HL-60 (cell line): ENCODE results near the gene AP2A2.

ENCODE experiments used
- DNase-seq, 2 experiments: peaks; one replicate each; pipeline ENCODE4 v3.0.0-alpha.2; 2010 to 2020; ENCODE audit warnings: low read depth in 1 of 2, low spot score in 1 of 2
- H3K27ac ChIP-seq: fragments of 250-450 bp; sonication (Bioruptor Pico); replicated peaks from 2 replicates; pipeline ENCODE4 v1.5.1; 2020; ENCODE audit warnings: mild to moderate bottlenecking, moderate library complexity
- H3K27me3 ChIP-seq: fragments of 250-450 bp; sonication (Bioruptor Pico); 2 replicates; pipeline ENCODE4 v1.5.1; 2021; ENCODE audit warnings: mild to moderate bottlenecking, moderate library complexity; ENCODE audit not compliant: insufficient read depth, poor library complexity, severe bottlenecking
- H3K4me3 ChIP-seq: replicated peaks from 2 replicates; pipeline ENCODE4 v1.5.1; 2011; ENCODE audit warnings: mild to moderate bottlenecking, control low read depth, low read length; ENCODE audit not compliant: insufficient read depth
- CTCF ChIP-seq: IDR thresholded peaks from one replicate; pipeline ENCODE4 v1.5.1; 2011; ENCODE audit warnings: low read length, control low read depth, inconsistent platforms; ENCODE audit not compliant: insufficient read depth
- GABPA ChIP-seq: IDR thresholded peaks from 2 replicates; pipeline ENCODE4 v1.6.1; 2012; ENCODE audit warnings: low read depth
- POLR2AphosphoS5 ChIP-seq: IDR thresholded peaks from 2 replicates; pipeline ENCODE4 v1.6.1; 2012; ENCODE audit warnings: low read depth
- SPI1 ChIP-seq: IDR thresholded peaks from 2 replicates; pipeline ENCODE4 v1.6.1; 2012; ENCODE audit warnings: low read depth, mild to moderate bottlenecking, borderline replicate concordance
- TF ChIP-seq, protein P1 (sequence below): IDR thresholded peaks from 2 replicates; pipeline ENCODE4 v1.6.1; 2012; ENCODE audit warnings: low read depth; ENCODE audit not compliant: insufficient replicate concordance

The AP2A2 gene

DNA sequence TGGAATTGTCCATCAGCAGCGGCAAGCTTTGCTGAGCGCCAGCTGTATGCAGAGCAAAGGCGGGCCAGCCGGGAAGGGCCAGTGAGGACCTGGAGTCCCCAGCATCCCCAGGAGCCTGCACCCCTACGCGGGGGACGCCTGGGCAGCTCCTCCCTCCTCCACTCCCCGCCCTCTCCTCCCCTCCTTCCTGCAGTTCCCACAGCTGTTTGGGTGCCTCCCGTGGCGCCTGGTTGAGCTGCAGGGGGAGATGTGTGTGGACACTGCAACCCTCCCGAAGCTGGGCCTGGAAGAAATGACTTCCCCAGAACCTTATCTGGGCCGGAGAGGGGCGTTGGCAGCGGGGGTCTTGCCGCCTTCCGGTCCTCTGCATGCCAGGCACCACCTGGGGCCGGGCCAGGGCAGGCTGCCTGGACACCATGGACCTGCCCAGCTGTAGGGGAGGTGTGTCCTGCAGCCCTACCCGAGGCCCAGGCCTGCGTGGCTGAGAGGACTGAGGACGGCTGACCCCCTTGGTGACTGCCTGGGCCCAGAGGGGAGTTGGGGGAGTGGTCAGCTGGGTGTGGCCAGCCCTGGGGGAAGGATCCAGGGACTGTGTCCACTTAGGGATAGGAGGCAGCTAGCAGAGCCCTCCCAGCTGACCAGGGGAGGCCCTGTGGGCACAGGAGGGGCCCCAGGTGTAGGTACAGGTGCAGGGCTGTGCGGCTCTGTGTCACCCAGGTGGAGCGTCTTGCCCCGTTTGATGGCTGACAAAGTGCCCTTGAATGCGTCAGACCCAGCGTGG, 127.6 kb downstream of the AP2A2 start:
- Histone ChIP-seq H3K4me3 (no peak overlapping the region), H3K27ac (no peak overlapping the region), H3K27me3 (peaks cover 19% of the 10 kb centered on the region)
- no peak for TF ChIP-seq SPI1
- no peak for TF ChIP-seq POLR2AphosphoS5
- TF ChIP-seq CTCF = no peak
- TF ChIP-seq, protein P1, sequence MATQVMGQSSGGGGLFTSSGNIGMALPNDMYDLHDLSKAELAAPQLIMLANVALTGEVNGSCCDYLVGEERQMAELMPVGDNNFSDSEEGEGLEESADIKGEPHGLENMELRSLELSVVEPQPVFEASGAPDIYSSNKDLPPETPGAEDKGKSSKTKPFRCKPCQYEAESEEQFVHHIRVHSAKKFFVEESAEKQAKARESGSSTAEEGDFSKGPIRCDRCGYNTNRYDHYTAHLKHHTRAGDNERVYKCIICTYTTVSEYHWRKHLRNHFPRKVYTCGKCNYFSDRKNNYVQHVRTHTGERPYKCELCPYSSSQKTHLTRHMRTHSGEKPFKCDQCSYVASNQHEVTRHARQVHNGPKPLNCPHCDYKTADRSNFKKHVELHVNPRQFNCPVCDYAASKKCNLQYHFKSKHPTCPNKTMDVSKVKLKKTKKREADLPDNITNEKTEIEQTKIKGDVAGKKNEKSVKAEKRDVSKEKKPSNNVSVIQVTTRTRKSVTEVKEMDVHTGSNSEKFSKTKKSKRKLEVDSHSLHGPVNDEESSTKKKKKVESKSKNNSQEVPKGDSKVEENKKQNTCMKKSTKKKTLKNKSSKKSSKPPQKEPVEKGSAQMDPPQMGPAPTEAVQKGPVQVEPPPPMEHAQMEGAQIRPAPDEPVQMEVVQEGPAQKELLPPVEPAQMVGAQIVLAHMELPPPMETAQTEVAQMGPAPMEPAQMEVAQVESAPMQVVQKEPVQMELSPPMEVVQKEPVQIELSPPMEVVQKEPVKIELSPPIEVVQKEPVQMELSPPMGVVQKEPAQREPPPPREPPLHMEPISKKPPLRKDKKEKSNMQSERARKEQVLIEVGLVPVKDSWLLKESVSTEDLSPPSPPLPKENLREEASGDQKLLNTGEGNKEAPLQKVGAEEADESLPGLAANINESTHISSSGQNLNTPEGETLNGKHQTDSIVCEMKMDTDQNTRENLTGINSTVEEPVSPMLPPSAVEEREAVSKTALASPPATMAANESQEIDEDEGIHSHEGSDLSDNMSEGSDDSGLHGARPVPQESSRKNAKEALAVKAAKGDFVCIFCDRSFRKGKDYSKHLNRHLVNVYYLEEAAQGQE = no peak
- no peak for TF ChIP-seq GABPA
- DNase-seq = no peak

GRCh38 chr11:1054143-1055108, 128.8 kb downstream of the AP2A2 start:
- H3K27me3 ChIP-seq = peaks cover 13% of the 10 kb centered on the region
- H3K27ac ChIP-seq = no peak overlapping the region
- H3K4me3 ChIP-seq = no peak overlapping the region
- no peak for DNase-seq
- TF ChIP-seq POLR2AphosphoS5 (no peak), SPI1 (no peak), CTCF (no peak), GABPA (no peak)
- TF ChIP-seq, protein P1 = no peak

DNA sequence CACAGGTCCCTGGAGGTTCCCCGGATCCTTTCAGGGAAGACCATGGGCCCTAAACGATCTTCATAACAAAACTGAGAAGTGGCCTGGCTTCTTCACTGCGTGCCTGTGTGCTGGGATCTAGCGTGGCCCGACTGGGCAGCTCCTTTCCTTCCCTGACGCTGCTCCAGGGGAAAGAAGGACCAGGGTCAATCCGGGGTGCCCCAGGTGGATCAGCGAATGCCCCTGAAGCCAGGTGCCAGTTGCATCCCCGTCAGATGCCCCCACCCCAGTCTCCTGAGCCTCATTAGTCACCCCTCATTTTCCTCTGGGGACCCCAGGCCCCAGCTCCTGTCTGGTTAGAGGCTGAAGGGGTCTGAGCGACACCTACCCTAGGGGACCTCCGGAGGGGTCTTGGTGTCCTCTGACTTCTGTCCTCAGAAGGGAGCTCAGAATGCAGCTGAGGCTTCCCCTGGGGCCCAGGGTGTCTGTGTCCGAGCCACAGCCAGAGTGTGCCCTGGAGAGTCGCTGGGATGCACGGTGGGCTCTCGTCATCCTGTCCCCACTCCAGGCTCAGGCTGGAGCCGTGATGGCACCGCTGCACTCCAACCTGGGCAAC, 129.5 kb downstream of the AP2A2 start:
- H3K27ac ChIP-seq = no peak overlapping the region
- H3K27me3 ChIP-seq = peaks cover 6% of the 10 kb centered on the region
- DNase-seq = no peak
- TF ChIP-seq SPI1 (no peak), POLR2AphosphoS5 (no peak), GABPA (no peak)
- no peak overlapping the region for H3K4me3 ChIP-seq
